K562 (cell line): ENCODE measurements around the gene CDCP1. TPM values are rescaled to one million over a fixed set of nuclear protein-coding genes. Genes with fewer than 3 reads are reported as not detected.

ENCODE experiments used
- ADNP ChIP-seq: fragments of 200-800 bp; sonication (Bioruptor generic); IDR thresholded peaks from 2 replicates; pipeline ENCODE4 v1.6.1; 2016; ENCODE audit warnings: missing genetic modification characterization, missing compliant biosample characterization
- FOXM1 ChIP-seq, 2 experiments: fragments of 450-650 bp in 1 of 2; sonication (generic) in 1 of 2; formaldehyde crosslinking in 1 of 2; IDR thresholded peaks; 2 replicates each; pipeline versions ENCODE4 v1.6.1 to v1.9.0; 2017 to 2022; ENCODE audit warnings: low read depth in 2 of 2, mild to moderate bottlenecking in 2 of 2, missing genetic modification reagents in 1 of 2, moderate library complexity in 1 of 2
- HOXB6 ChIP-seq: fragments of 250-450 bp; sonication (Bioruptor Pico); IDR thresholded peaks from 2 replicates; pipeline ENCODE4 v1.5.1; 2022; ENCODE audit warnings: mild to moderate bottlenecking, borderline replicate concordance
- MTA3 ChIP-seq: fragments of 450-650 bp; formaldehyde crosslinking; IDR thresholded peaks from 2 replicates; pipeline ENCODE4 v1.6.1; 2017; ENCODE audit warnings: mild to moderate bottlenecking, borderline replicate concordance
- NUFIP1 ChIP-seq: fragments of 450-650 bp; IDR thresholded peaks from 2 replicates; pipeline ENCODE4 v1.6.1; 2018; ENCODE audit not compliant: partially characterized antibody
- POLR2AphosphoS2 ChIP-seq: IDR thresholded peaks from 2 replicates; pipeline ENCODE4 v1.6.1; 2012; ENCODE audit warnings: low read length, improper control_type of control experiment
- POLR2B ChIP-seq: fragments of 450-650 bp; IDR thresholded peaks from 2 replicates; pipeline ENCODE4 v1.6.1; 2018; ENCODE audit warnings: low read depth; ENCODE audit not compliant: partially characterized antibody
- SMARCE1 ChIP-seq: fragments of 450-650 bp; IDR thresholded peaks from 2 replicates; pipeline ENCODE4 v1.7.1; 2016; ENCODE audit warnings: mild to moderate bottlenecking
- TAF1 ChIP-seq: IDR thresholded peaks from 2 replicates; pipeline ENCODE4 v1.6.1; 2011; ENCODE audit warnings: mild to moderate bottlenecking, low read length, moderate library complexity; ENCODE audit not compliant: insufficient read depth, control insufficient read depth, severe bottlenecking; ENCODE audit errors: extremely low read depth
- TCF7L2 ChIP-seq: fragments of 150-350 bp; IDR thresholded peaks from 2 replicates; pipeline ENCODE4 v1.6.1; 2016; ENCODE audit warnings: low read depth, mild to moderate bottlenecking, low read length, moderate library complexity
- TEAD1 ChIP-seq, 2 experiments: fragments of 450-650 bp in 1 of 2; sonication (generic) in 1 of 2; formaldehyde crosslinking; IDR thresholded peaks; 2 replicates each; pipeline versions ENCODE4 v1.4.0 to v1.8.0; 2020 to 2022; ENCODE audit warnings: mild to moderate bottlenecking in 2 of 2, missing genetic modification reagents in 1 of 2
- ZBED1 ChIP-seq: IDR thresholded peaks from 2 replicates; pipeline ENCODE4 v1.6.1; 2014
- ZC3H11A ChIP-seq: IDR thresholded peaks from 2 replicates; pipeline ENCODE4 v1.6.1; 2012; ENCODE audit warnings: low read depth, low read length, improper control_type of control experiment
- ZNF263 ChIP-seq: sonication (generic); formaldehyde crosslinking; IDR thresholded peaks from 2 replicates; pipeline ENCODE4 v1.8.0; 2022; ENCODE audit warnings: mild to moderate bottlenecking, missing genetic modification reagents, borderline replicate concordance
- ZNF316 ChIP-seq: fragments of 450-650 bp; IDR thresholded peaks from 2 replicates; pipeline ENCODE4 v1.6.1; 2016
- ZNF41 ChIP-seq: fragments of 250-450 bp; sonication (Bioruptor Pico); conservative IDR thresholded peaks from 2 replicates; pipeline ENCODE4 v1.4.0; 2020; ENCODE audit warnings: mild to moderate bottlenecking
- polyA plus RNA-seq, 8 experiments: library from polyadenylated mRNA; depleted of rRNA in 4 of 8; stranded (reverse) in 5 of 8; unstranded in 3 of 8; fragments of >200 nt; fragmentation: Nextera tagmentation in 2 of 8; fragmentation: Illumina TruSeq in 1 of 8; extraction: Ambion mirVana in 2 of 8; extraction: Trizol in 1 of 8; gene quantifications; 2 replicates each; pipeline versions ENCODE4 v1.2.1 to v1.2.3, GENCODE V29; 2011 to 2014; ENCODE audit warnings: inconsistent platforms in 1 of 8, missing spikeins in 1 of 8
- total RNA-seq, 7 experiments: library from RNA; depleted of rRNA in 6 of 7; stranded (reverse); fragments of >200 nt in 6 of 7; fragmentation: Illumina TruSeq in 2 of 7; extraction: Trizol in 2 of 7; gene quantifications; 2 replicates each; pipeline versions ENCODE4 v1.2.1 to v1.2.3, GENCODE V29; 2011 to 2021; ENCODE audit warnings: low replicate concordance in 1 of 7
- TF ChIP-seq, protein P1 (sequence below): fragments of 250-450 bp; sonication (Bioruptor Pico); IDR thresholded peaks from 2 replicates; pipeline ENCODE4 v1.5.0; 2022; ENCODE audit warnings: mild to moderate bottlenecking
- TF ChIP-seq, protein P2 (sequence below): sonication (generic); formaldehyde crosslinking; IDR thresholded peaks from 2 replicates; pipeline ENCODE4 v1.8.0; 2022; ENCODE audit warnings: mild to moderate bottlenecking, missing genetic modification reagents
- TF ChIP-seq, protein P3 (sequence below): fragments of 250-450 bp; sonication (Bioruptor Pico); IDR thresholded peaks from 2 replicates; pipeline ENCODE4 v1.5.0; 2021; ENCODE audit warnings: mild to moderate bottlenecking, moderate library complexity
- TF ChIP-seq, protein P4 (sequence below): IDR thresholded peaks from 2 replicates; pipeline ENCODE4 v1.6.1; 2011; ENCODE audit warnings: borderline replicate concordance, low read depth, mild to moderate bottlenecking, moderate library complexity, low read length; ENCODE audit not compliant: insufficient read depth, poor library complexity, severe bottlenecking

Gene CDCP1
- total and polyA plus RNA-seq, 9 of the 15 experiments (the other 6 are each of a cell fraction or from before 2014, with no cell fraction given): 3.9 to 16.4 (median 5.2) TPM

DNA sequence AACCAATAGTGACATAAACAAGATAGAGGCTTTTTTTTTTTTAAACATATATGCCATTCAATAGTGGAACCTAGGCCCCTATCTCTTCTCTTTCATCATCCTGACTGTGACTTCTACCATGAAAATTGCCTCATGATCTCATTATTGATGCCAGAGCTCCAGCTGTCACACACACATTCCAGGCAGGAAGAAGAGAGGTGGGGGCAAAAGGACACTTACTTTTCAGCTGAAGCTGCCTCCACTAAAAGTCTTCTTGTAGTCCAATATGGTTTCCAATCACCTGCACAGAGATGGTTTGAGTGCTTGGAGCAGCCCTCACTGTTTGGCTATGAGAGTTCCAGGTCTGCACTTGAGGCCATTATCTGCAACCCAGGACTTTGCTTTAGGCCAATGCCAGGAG is 75.1 kb downstream of the CDCP1 start (continued):
- TF ChIP-seq SMARCE1: no peak
- no peak for TF ChIP-seq FOXM1 (IDR thresholded peaks at IDR 0.05; ENCODE audit: low read depth)
- no peak for TF ChIP-seq FOXM1 (CRISPR knock-in tag; IDR thresholded peaks at IDR 0.05; ENCODE audit: low read depth)
- TF ChIP-seq ZNF316: no peak
- TF ChIP-seq TCF7L2: no peak
- peak in 1 of 2 experiments; percentile 85; a peak in 1 of 4 replicates for TF ChIP-seq TEAD1 (CRISPR knock-in tag; IDR thresholded peaks at IDR 0.05)
- TF ChIP-seq, protein P1, sequence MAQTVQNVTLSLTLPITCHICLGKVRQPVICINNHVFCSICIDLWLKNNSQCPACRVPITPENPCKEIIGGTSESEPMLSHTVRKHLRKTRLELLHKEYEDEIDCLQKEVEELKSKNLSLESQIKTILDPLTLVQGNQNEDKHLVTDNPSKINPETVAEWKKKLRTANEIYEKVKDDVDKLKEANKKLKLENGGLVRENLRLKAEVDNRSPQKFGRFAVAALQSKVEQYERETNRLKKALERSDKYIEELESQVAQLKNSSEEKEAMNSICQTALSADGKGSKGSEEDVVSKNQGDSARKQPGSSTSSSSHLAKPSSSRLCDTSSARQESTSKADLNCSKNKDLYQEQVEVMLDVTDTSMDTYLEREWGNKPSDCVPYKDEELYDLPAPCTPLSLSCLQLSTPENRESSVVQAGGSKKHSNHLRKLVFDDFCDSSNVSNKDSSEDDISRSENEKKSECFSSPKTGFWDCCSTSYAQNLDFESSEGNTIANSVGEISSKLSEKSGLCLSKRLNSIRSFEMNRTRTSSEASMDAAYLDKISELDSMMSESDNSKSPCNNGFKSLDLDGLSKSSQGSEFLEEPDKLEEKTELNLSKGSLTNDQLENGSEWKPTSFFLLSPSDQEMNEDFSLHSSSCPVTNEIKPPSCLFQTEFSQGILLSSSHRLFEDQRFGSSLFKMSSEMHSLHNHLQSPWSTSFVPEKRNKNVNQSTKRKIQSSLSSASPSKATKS (CRISPR knock-in tag): no peak
- TF ChIP-seq ZNF263 (CRISPR knock-in tag): no peak
- TF ChIP-seq, protein P2, sequence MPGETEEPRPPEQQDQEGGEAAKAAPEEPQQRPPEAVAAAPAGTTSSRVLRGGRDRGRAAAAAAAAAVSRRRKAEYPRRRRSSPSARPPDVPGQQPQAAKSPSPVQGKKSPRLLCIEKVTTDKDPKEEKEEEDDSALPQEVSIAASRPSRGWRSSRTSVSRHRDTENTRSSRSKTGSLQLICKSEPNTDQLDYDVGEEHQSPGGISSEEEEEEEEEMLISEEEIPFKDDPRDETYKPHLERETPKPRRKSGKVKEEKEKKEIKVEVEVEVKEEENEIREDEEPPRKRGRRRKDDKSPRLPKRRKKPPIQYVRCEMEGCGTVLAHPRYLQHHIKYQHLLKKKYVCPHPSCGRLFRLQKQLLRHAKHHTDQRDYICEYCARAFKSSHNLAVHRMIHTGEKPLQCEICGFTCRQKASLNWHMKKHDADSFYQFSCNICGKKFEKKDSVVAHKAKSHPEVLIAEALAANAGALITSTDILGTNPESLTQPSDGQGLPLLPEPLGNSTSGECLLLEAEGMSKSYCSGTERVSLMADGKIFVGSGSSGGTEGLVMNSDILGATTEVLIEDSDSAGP (CRISPR knock-in tag): no peak
- TF ChIP-seq ZNF41 (CRISPR knock-in tag): no peak
- no peak for TF ChIP-seq POLR2AphosphoS2
- TF ChIP-seq MTA3: peak; percentile 59; the same call in 1 of the 2 replicates
- TF ChIP-seq, protein P3, sequence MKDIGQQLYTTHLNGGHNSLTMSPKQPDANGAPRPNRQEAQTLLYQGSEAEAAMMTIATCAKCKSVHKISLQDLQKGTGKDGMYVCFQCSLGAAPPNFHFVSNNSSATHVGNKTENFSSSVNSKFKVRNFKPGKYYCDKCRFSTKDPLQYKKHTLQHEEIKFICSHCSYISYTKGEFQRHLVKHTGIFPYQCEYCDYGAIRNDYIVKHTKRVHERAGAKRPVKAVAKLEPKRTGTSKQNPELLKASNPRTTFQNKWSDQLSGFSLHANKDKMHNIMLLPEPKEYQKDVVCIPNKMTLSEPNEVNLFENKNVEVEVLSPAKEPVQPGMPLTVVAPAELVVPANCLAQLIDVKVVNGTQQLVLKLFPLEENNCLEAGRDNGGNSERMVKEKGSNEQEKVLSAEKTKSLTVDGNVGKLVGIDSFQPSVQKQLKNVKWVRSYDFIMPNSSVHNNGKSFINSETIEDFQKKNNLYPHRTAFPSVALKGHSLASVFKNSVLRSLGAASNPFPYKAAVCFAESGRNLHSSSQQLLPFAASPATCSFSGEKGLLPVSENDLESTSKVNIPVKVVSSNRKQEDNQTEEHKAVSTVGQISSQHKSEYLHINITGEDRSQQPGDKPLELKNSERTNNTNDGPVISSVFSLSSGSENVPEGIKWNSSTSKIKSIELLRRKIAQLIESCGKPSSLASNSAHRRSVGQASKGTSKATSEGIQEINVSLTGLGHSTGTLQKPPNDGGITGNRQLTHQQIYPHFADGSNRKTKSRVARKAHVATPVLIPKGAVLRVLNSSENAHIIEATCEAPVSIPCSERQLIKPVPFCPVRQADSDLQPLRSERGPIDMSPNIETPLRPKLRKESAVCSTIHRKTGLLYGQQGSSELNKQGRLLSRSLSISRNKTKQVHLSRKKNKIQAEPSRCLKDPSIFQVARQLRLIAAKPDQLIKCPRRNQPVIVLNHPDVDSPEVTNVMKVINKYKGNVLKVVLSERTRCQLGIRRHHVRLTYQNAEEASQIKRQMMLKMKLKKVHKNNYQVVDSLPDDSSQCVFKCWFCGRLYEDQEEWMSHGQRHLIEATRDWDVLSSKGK: no peak
- TF ChIP-seq POLR2B: no peak
- no peak for TF ChIP-seq NUFIP1
- no peak for TF ChIP-seq TAF1
- TF ChIP-seq ADNP (tag): peak; percentile 94
- no peak for TF ChIP-seq ZC3H11A
- TF ChIP-seq, protein P4, sequence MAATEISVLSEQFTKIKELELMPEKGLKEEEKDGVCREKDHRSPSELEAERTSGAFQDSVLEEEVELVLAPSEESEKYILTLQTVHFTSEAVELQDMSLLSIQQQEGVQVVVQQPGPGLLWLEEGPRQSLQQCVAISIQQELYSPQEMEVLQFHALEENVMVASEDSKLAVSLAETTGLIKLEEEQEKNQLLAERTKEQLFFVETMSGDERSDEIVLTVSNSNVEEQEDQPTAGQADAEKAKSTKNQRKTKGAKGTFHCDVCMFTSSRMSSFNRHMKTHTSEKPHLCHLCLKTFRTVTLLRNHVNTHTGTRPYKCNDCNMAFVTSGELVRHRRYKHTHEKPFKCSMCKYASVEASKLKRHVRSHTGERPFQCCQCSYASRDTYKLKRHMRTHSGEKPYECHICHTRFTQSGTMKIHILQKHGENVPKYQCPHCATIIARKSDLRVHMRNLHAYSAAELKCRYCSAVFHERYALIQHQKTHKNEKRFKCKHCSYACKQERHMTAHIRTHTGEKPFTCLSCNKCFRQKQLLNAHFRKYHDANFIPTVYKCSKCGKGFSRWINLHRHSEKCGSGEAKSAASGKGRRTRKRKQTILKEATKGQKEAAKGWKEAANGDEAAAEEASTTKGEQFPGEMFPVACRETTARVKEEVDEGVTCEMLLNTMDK: no peak
- no peak for TF ChIP-seq HOXB6 (CRISPR knock-in tag)
- 0 out of 2 replicates have a peak, but pooled peaks have one; percentile 33 for TF ChIP-seq ZBED1
